Endothelial cell of umbilical vein (primary cell): ENCODE measurements around the gene ACOT11. TPM values are rescaled to one million over a fixed set of nuclear protein-coding genes. Genes with fewer than 3 reads are reported as not detected.

Experiments used
- BruUV-seq: library from RNA; stranded (reverse); fragments of 400-500 nt; replicated peaks from 2 replicates; lab custom pipeline; 2021; lab: Mats Ljungman, UMichigan
- CTCF ChIA-PET: fragments of 300-600, 350-600 bp; sonication (Branson Sonifier 250); formaldehyde crosslinking; loops from one replicate; lab custom pipeline; 2021; ENCODE audit warnings: antibody characterized with exemption, inconsistent platforms; lab: Charles Lee
- POLR2A ChIA-PET: fragments of 300-600, 350-600 bp; sonication (Branson Sonifier 250); formaldehyde crosslinking; loops from one replicate; lab custom pipeline; 2021; ENCODE audit warnings: antibody characterized with exemption, inconsistent platforms; lab: Charles Lee
- DNase-seq: peaks from one replicate; pipeline ENCODE4 v3.0.0-alpha.2; 2011; ENCODE audit warnings: low read depth, low spot score
- FAIRE-seq: peaks from 2 replicates; lab custom pipeline; 2011; peaks lifted over from hg19 to GRCh38; lab: Jason Lieb, UNC
- H2AFZ ChIP-seq: 2 replicates; pipeline ENCODE4 v1.6.0; 2012; ENCODE audit warnings: low read depth, low read length, control low read depth, inconsistent platforms
- H3K27ac ChIP-seq: 2 replicates; pipeline ENCODE4 v1.5.1; 2011; ENCODE audit warnings: low read depth, mild to moderate bottlenecking, control low read depth, low read length, moderate library complexity; ENCODE audit not compliant: insufficient read depth
- H3K27me3 ChIP-seq, 2 experiments: 2 replicates each; pipeline versions ENCODE4 v1.6.0 to v1.6.1; 2011; ENCODE audit warnings: low read length in 2 of 2, mixed read lengths in 1 of 2; ENCODE audit not compliant: control insufficient read depth in 2 of 2, insufficient read depth in 2 of 2
- H3K36me3 ChIP-seq, 2 experiments: 2 replicates in 1 of 2; 3 replicates in 1 of 2; pipeline ENCODE4 v1.5.1; 2011; ENCODE audit warnings: low read length in 2 of 2, mild to moderate bottlenecking in 1 of 2, moderate library complexity in 1 of 2; ENCODE audit not compliant: control insufficient read depth in 2 of 2, insufficient read depth in 2 of 2; ENCODE audit errors: extremely low read depth in 1 of 2
- H3K4me1 ChIP-seq: 3 replicates; pipeline ENCODE4 v1.5.1; 2011; ENCODE audit warnings: mild to moderate bottlenecking, low read length; ENCODE audit not compliant: control insufficient read depth, insufficient read depth; ENCODE audit errors: extremely low read depth
- H3K4me2 ChIP-seq: 2 replicates; pipeline ENCODE4 v1.6.1; 2011; ENCODE audit warnings: low read length, control low read depth, mixed read lengths; ENCODE audit not compliant: insufficient read depth
- H3K4me3 ChIP-seq, 3 experiments: fragments of 200-600 bp in 1 of 3; sonication (generic), shearing (Covaris generic) in 1 of 3; replicated peaks in 1 of 3; 2 replicates each; pipeline ENCODE4 v1.5.1; 2011 to 2016; ENCODE audit warnings: control low read depth in 3 of 3, low read length in 3 of 3, mild to moderate bottlenecking in 2 of 3, inconsistent platforms in 1 of 3, low read depth in 1 of 3, moderate library complexity in 1 of 3; ENCODE audit not compliant: insufficient read depth in 1 of 3
- H3K79me2 ChIP-seq: 2 replicates; pipeline ENCODE4 v1.6.0; 2012; ENCODE audit warnings: low read length, inconsistent platforms; ENCODE audit not compliant: control insufficient read depth, insufficient read depth
- H3K9ac ChIP-seq: replicated peaks from 2 replicates; pipeline ENCODE3; 2011; ENCODE audit warnings: low read length, control low read depth; ENCODE audit not compliant: insufficient read depth; ENCODE audit errors: extremely low read depth
- H3K9me1 ChIP-seq: replicated peaks from 3 replicates; pipeline ENCODE4 v1.6.0; 2011; ENCODE audit warnings: mild to moderate bottlenecking, low read length; ENCODE audit not compliant: control insufficient read depth, insufficient read depth; ENCODE audit errors: extremely low read depth
- H3K9me3 ChIP-seq: replicated peaks from 2 replicates; pipeline ENCODE4 v1.5.1; 2012; ENCODE audit warnings: low read length, inconsistent platforms; ENCODE audit not compliant: control insufficient read depth, insufficient read depth
- H4K20me1 ChIP-seq: replicated peaks from 2 replicates; pipeline ENCODE3; 2011; ENCODE audit warnings: mild to moderate bottlenecking, low read length; ENCODE audit not compliant: control insufficient read depth, insufficient read depth; ENCODE audit errors: extremely low read depth
- EZH2 ChIP-seq: IDR thresholded peaks from 2 replicates; pipeline ENCODE4 v1.6.1; 2012; ENCODE audit warnings: borderline replicate concordance, low read depth, mild to moderate bottlenecking, moderate library complexity, low read length, inconsistent platforms; ENCODE audit not compliant: severe bottlenecking
- FOS ChIP-seq: IDR thresholded peaks from 2 replicates; pipeline ENCODE4 v1.6.1; 2011; ENCODE audit warnings: mild to moderate bottlenecking, low read length, moderate library complexity, borderline replicate concordance; ENCODE audit not compliant: insufficient read depth
- GATA2 ChIP-seq: IDR thresholded peaks from 2 replicates; pipeline ENCODE4 v1.7.0; 2011; ENCODE audit warnings: low read depth, mild to moderate bottlenecking, moderate library complexity, mixed read lengths, low read length; ENCODE audit not compliant: insufficient read length, insufficient read depth
- JUN ChIP-seq: IDR thresholded peaks from 2 replicates; pipeline ENCODE4 v1.6.1; 2011; ENCODE audit warnings: borderline replicate concordance, low read depth; ENCODE audit not compliant: insufficient read length, insufficient read depth
- MYC ChIP-seq: IDR thresholded peaks from one replicate; pipeline ENCODE4 v1.6.1; 2011; ENCODE audit warnings: mild to moderate bottlenecking, low read depth, low read length
- POLR2A ChIP-seq: IDR thresholded peaks from 2 replicates; pipeline ENCODE4 v1.6.1; 2012; ENCODE audit warnings: low read depth, mild to moderate bottlenecking, control low read depth, low read length
- POLR2AphosphoS5 ChIP-seq: IDR thresholded peaks from 2 replicates; pipeline ENCODE4 v1.6.1; 2012; ENCODE audit warnings: low read depth, mild to moderate bottlenecking, control low read depth, low read length, moderate library complexity; ENCODE audit not compliant: insufficient read depth
- dilution Hi-C: fragments of 300-500 bp; cut with MboI; formaldehyde crosslinking; loops from one replicate; pipeline ENCODE4 v1.15.0; 2019; ENCODE audit warnings: low sequenced_read_pairs; ENCODE audit not compliant: extremely low pct_ligation_motif_present
- intact Hi-C: fragments of 100-400 bp; cut with micrococcal nuclease; formaldehyde crosslinking; loops from one replicate; pipeline ENCODE4 v1.10.0; 2022
- polyA plus RNA-seq, 4 experiments: library from polyadenylated mRNA; depleted of rRNA in 3 of 4; stranded (reverse) in 3 of 4; unstranded in 1 of 4; fragments of >200 nt; gene quantifications; 2 replicates each; pipeline versions ENCODE4 v1.2.1 to v1.2.3, GENCODE V29; 2011 to 2012; ENCODE audit warnings: missing spikeins in 1 of 4
- total RNA-seq: library from RNA; stranded (reverse); gene quantifications from 2 replicates; pipeline ENCODE4 v1.2.3, GENCODE V29; 2021
- TF ChIP-seq, protein P1 (sequence below): IDR thresholded peaks from 2 replicates; pipeline ENCODE4 v1.6.1; 2011; ENCODE audit not compliant: insufficient read depth, insufficient read length
- TF ChIP-seq, protein P2 (sequence below), 2 donors: IDR thresholded peaks; 1 replicate in 1 of 2; 2 replicates in 1 of 2; pipeline ENCODE4 v1.5.1; 2011; ENCODE audit warnings: low read length in 2 of 2, mild to moderate bottlenecking in 2 of 2, moderate library complexity in 2 of 2, control low read depth in 1 of 2, inconsistent platforms in 1 of 2, low read depth in 1 of 2; ENCODE audit not compliant: insufficient read depth in 1 of 2; ENCODE audit errors: extremely low read depth in 1 of 2

ACOT11 gene
- total and polyA plus RNA-seq, 2 donors (not counting 3 experiments of a cell fraction or from before 2014, with no cell fraction given): 4.5 to 5.4 TPM

DNA sequence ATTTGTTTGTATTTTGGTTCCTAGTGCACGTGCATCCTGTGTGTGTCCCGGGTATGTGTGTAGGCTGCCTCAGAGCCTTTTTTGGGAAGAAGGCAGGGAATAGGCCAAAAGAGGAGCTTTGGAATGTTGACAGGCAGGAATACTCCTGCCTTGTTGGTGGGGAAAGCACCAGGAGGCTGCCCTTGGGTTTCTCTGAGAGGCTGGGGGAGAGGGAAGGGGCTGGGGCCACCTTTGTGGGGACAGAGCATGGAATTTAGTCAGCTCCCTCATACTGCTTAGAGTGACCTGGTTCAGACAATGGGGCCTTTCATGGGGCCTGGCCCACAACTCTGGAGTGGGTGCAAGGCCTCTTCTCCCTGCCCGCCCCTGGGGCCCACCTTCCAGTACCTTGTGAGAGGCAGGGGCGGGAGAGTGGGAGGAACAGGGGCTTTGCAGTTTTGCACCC is 31.3 kb downstream of the ACOT11 start:
- no peak overlapping the region for H3K9ac ChIP-seq
- BruUV-seq: no TSS peak
- no peak for FAIRE-seq
- intact Hi-C loops (no loop called here), dilution Hi-C loops (no loop called here)
- no peaks in the 10 kb centered on the region for H3K9me1 ChIP-seq
- H3K4me3 ChIP-seq: no peak overlapping the region
- CTCF ChIA-PET: interaction anchor here (0.8 kb wide), 1 partner anchor 14 kb away, joined by 4 read pairs; no protein-coding TSS in a partner anchor
- H3K36me3 ChIP-seq: no peaks in the 10 kb centered on the region
- no peak overlapping the region for H3K27ac ChIP-seq
- no peaks in the 10 kb centered on the region for H3K79me2 ChIP-seq
- no peaks in the 10 kb centered on the region for H4K20me1 ChIP-seq
- no peak for DNase-seq
- no peak for TF ChIP-seq EZH2
- no peak for TF ChIP-seq FOS
- no peak for TF ChIP-seq POLR2AphosphoS5
- TF ChIP-seq POLR2A: no peak
- TF ChIP-seq, protein P1, sequence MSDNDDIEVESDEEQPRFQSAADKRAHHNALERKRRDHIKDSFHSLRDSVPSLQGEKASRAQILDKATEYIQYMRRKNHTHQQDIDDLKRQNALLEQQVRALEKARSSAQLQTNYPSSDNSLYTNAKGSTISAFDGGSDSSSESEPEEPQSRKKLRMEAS: no peak
- no peak for TF ChIP-seq GATA2
- no peak for TF ChIP-seq MYC
- no peak for TF ChIP-seq JUN
- TF ChIP-seq, protein P2, sequence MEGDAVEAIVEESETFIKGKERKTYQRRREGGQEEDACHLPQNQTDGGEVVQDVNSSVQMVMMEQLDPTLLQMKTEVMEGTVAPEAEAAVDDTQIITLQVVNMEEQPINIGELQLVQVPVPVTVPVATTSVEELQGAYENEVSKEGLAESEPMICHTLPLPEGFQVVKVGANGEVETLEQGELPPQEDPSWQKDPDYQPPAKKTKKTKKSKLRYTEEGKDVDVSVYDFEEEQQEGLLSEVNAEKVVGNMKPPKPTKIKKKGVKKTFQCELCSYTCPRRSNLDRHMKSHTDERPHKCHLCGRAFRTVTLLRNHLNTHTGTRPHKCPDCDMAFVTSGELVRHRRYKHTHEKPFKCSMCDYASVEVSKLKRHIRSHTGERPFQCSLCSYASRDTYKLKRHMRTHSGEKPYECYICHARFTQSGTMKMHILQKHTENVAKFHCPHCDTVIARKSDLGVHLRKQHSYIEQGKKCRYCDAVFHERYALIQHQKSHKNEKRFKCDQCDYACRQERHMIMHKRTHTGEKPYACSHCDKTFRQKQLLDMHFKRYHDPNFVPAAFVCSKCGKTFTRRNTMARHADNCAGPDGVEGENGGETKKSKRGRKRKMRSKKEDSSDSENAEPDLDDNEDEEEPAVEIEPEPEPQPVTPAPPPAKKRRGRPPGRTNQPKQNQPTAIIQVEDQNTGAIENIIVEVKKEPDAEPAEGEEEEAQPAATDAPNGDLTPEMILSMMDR (IDR thresholded peaks at IDR 0.05; ENCODE audit: extremely low read depth in 1 of 2, insufficient read depth in 1 of 2, low read depth in 1 of 2, low read length in 2 of 2): no peak
- H2AFZ ChIP-seq: no peak overlapping the region
- no peak overlapping the region for H3K4me2 ChIP-seq
- H3K9me3 ChIP-seq: no peaks in the 10 kb centered on the region
- H3K27me3 ChIP-seq: no peaks in the 10 kb centered on the region
- peaks cover 3% of the 10 kb centered on the region for H3K4me1 ChIP-seq
- POLR2A ChIA-PET: no interaction called here
